ENCODE results near the gene GRK2.

The GRK2 gene

DNA sequence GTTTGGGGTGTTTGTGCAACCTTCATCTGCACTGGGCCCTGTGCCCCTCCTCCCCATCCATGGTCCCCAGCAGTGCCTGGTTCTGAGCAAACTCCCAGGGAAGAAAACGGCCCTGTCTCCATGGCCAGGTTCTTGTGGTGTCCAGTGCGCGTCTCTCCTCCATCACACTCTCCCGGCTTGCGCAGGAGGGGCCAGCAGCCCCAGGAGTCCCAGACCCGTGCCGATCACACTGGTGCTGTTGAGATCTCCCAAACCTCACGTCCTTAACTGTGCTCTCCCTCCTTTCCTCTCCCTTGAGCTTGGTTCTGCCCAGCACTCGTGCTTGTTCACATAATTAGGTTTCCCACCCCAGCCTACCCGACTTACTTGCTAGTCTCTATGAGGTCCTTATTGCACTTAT is 10.9 kb upstream of the GRK2 start:
- DNase-seq = no peak

DNA sequence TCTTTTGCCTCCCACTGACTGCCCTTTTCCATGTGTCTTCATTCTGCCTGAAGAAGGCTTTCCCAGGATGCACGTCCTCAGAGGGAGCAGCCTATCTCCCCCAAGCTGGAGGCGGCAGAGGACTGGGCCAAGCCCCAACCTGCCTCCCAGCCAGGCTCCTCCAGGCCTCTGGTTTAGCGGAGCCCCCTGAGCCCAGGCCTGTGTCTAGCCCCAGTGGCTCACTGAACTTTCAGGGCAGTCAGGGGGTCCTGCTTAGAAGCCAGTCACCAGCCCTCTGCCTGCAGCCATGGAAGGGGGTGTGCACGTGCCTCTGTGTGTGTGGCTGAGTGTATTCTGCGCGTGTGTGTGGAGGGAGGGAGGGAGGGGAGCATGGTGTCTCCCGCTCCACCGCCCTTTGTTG is 10.4 kb upstream of the GRK2 start:
- DNase-seq = no peak

DNA sequence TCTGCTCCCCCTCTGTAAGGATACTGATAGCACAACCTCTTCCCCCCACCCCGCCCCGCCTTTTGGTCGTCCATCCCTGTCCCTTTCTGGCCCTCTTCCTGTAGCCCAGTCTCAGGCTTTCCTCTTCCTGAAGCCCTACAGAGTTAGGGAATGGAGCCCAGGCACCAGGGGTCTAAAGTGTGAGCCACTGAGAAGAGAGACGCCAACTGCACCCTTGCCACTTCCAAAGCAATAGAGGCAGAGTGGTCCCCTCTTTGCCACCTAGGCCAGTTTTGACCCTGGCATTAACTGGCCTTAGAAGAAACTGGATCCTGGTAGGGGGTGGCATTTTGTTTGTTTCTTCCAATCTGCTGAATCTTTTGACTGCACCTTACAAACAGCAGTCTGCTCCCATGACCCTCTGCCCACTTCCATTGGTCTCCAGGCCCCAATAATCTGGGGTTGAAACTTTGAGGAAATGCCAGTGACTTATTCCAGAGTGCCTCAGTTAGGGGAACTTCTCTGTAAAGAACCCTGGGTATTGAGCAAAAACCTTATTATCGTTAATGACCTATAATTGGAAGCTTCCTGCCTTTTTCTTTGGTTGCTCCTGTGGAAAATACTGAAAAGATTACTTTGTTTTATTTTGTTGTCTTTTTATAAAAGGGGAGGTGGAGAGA is 9.7 kb upstream of the GRK2 start:
- DNase-seq = no peak

GRCh38 chr11:67260406-67260805 is 5.9 kb upstream of the GRK2 start:
- no peak for DNase-seq

- DNase-seq = peak; percentile 86
These were observed 5.2 kb upstream of the GRK2 start for GRCh38 chr11:67260885-67261639.

- DNase-seq = no peak
These were observed 4.7 kb upstream of the GRK2 start for GRCh38 chr11:67261640-67261945.

DNA sequence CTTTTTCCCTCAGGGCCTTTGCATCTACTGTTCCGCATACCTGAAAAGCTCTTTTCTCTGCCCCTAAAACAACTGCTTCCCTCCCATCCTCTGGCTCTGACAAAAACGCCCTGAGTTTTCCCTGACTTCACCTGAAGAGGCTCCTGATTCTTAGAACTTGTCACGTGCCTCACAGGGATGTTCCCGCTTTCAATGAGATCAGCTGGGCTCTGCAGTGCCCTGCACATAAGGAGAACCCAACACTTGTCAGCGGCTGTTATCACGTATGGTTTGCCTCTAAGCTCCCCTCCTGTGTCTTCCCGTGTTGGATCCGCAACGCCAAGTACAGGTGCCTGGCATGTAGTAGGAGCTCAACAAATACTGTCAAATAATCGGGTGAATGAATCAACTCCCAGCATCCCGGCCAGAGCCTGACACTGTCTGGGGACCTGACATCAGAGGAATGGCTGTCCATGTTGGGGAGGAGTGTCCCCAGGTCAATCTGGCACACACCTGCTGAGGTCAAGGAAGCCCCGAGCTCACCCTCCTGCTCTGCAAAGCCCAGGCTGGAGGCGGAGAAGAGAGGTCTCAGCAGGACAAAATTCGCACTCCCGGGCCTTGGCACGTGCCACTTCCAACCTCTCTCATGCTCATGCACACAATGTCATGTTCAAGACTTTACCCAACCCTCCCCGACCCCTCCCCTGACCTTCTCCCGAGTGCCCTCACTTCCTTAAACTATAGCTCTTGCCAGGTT is 4.2 kb upstream of the GRK2 start:
- no peak for DNase-seq

DNA sequence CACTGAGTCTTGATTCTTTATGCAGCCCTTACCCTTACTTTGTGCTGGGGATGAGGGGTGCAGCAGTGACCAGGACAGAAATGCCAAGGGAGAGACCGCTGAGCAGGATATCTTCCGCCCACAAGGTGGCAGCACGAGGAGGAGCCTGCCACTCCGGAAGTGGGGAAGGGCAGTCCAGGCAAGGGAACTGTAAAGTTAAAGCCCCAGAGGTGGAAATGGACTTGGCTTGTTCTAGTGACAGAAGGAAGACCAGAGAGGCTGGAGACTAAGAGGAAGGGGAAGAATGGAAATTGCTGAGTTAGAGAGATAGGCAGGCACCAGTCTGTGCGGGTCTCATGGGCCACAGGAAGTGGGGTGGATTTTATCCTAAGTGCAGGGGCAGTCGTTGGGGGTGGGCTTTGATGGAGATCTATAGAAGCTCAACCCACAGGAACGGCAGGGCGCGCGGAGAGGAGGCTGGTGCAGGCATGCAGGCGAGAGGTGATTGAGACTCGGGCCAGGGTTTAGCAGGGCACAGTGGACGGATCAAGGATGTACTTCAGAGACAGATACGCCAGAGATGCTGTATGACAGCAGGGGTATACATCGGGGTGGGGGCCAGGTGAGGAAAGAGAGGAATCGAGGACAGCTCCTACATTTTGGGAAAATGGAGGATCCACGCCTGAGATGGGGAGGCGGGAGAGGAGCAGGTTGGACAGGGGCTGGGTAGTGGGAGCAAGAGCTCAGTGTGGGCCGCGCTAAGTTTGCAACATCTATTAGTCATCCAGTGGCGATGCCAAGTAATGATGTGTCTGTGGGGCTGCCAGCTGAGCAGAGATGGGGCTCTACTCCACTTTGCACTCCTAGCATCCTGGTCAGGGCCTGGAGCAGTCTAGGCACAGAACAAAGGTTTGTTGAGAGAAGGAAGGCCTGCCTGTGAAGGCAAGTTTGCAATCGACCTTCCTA is 3.3 kb upstream of the GRK2 start:
- DNase-seq = peak; percentile 83

GRCh38 chr11:67264260-67264659 is 2.0 kb upstream of the GRK2 start:
- no peak for DNase-seq

DNA sequence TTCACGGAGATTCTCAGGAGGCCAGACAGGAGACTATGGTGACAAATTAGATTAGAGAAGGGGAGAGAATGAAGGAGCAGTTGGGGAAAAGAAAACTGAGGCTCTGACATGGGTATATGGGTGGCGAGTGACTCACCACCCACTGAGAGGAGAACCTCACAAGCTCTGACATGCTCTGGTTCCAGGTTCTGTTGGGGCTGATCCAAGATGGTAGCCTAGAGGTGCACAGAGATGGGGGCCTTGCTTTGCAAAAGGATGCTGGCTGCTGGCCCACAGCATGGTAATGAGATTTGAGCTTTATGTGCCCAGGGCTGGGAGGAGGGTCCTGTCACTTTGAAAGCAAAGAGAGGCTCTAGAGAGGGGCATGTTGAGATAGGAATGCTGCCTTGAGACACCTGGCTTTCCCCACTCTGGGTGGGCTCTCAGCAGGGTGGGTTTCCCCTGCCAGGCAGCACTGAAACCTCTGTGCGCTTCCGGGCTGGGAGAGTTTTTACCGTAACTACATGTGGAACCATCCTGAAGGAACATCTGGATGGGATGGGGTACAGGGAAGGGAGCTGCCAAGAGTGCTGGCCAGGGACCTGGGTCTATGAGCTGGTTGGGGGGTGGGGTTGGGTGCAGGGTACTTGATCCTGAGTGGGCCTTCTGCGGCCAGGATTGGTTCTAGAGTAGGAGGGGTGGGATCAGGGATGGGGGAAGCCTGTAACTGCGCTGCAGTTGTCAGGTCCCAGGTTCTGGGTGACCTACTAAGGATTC is 1.2 kb upstream of the GRK2 start:
- DNase-seq = no peak

DNA sequence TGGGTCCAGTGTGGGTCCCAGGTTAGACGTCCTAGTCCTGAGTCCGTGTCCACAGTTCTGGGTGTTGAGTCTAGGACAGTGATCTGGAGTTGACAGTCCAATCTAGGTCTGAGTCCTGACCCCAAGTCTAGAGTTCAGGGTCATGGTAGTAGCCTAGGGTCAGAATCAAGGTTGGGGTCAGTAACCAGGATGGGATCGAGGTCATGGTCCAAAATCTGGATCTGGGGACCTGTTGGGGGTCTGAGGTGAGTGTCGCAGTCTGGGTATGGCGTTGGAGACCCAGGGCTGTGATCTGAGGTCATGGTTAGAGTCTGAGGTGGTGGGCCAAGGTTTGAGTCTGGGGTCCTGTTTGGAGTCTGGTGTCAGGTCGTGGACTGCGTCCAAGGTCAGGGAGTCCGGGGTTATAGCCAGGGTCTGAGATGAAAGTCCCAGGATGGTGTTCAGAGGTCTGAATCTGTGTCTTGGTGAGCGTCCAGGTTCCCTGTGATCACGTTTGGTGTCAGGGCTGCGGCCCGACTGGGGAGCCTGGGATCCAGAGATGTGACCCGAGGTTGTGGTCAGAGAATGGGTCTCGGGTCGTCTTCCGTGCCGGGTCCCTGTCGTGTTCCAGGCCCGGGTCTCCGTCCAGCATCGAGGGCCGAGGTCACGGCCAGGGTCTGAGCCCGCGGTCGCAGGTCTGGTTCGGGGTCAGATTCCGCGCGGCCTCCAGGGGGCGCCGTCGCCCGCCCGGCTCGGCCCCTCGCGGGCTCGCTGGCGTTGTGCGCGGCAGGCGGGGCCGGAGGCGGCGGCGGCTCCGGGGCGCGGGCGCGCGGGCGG is 432 bp upstream of the GRK2 start:
- peak; percentile 95 for DNase-seq

- no peak for DNase-seq
These were observed 1.2 kb downstream of the GRK2 start for GRCh38 chr11:67267188-67268080.

DNA sequence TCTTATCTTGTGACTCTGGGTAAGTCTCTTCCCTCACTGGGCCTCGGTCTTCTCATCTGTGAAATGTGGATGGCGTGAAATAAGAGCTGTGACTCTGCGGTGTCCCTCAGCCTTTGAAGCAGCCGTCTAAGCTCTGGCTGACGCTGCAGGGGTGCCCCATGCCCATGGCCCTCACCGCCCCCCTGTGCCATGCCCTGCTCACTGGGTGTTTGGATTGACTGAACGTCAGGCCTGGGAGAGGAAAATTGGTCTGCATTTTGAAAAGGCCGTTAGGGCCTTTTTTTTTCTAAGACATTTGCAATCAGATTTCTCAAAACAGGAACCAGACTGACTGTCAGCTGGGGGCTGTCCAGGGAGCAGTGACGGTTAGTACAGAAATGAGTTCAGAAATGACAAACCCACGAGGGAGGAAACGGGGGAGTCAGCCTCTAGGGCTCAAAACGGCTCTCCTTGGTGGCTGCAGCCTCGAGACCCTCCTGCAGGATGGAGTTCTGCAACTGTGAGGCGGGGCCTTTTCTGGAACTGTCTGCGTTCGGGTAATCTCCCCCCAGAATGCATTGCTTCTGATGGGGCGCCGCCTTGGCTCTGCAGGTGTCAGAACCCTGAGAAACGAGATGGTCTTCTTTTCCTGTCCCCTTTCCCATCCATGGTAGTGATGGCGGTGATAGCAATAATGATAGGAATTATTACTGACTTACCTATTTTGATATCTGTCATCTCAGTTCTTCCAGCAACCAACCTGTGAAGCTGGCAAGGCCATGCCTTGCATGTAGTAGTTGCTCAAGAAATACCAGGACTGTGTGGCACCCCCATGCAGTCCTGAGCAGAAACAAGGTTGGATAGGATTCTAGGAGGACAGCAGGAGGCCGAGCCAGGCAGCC is 2.0 kb downstream of the GRK2 start:
- DNase-seq = peak; percentile 82

GRCh38 chr11:67268962-67269268 is 2.6 kb downstream of the GRK2 start:
- no peak for DNase-seq

DNA sequence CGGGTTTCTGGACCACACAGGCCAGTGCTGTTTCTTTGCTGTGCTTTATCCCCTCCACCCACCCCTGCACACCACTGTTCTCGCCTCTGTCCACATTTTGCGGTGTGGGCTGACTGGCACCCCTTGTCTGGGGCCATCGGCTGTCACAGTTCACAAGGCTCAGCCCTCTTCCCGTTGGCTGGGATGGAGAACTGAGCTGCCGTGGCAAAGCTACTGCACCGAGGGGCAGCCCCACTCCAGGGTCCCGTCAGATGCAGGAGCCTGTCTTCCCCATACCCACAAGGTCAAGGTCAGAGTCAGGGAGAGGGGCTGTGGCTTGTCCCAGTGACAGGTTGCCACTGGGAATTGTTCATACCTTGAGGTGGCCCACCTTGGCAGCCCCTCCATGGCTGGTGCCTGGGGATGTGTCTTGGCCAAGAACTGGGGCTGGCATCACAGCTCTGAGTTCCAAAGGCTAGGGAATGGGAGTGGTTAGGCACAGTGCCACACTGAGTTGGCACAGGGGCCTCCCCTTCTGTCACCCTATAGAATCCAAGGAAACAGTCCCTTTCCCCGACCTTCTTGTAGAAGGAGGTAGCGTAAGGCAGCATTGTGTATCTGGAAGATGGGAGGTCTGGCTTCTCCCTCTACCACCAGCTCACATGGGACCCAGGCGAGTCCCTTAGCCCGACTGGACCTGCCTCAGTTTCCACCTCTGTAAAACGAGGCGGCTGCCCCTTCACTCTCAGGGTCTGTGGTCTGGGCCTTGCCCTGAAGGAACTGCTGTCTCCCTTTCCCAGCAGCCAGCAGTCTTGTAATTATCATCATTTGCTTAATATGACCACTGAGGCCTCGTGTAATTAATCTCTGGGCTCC is 3.4 kb downstream of the GRK2 start:
- DNase-seq = no peak

- no peak for DNase-seq
These were observed 4.3 kb downstream of the GRK2 start for GRCh38 chr11:67270256-67271204.

- DNase-seq = no peak
These were observed 4.9 kb downstream of the GRK2 start for GRCh38 chr11:67271205-67271540.
